Limb (tissue), 2 donors: ENCODE data around the gene BUD31.
"Not testable (repeated sequence)": the region's sequence is repeated elsewhere in the genome, so short reads cannot be mapped to it uniquely, and the experiment has no call there.

Experiments used
- DNase-seq, 2 donors: peaks; one replicate each; pipeline ENCODE4 v3.0.0-alpha.2; 2016; ENCODE audit errors: extremely low spot score in 2 of 2

The BUD31 gene

GRCh38 chr7:99380032-99380822 lies 28.5 kb upstream of the BUD31 start:
- DNase-seq, result no peak

- DNase-seq, result no peak
Measured at GRCh38 chr7:99380823-99381663, 27.7 kb upstream of the BUD31 start.

GRCh38 chr7:99381664-99382075 lies 27.1 kb upstream of the BUD31 start:
- DNase-seq, result no peak

GRCh38 chr7:99383203-99383602 lies 25.6 kb upstream of the BUD31 start:
- no peak for DNase-seq

- no peak for DNase-seq
Measured at GRCh38 chr7:99383791-99384370, 24.9 kb upstream of the BUD31 start.

- DNase-seq, result no peak
Measured at GRCh38 chr7:99384523-99384922, 24.2 kb upstream of the BUD31 start.

GRCh38 chr7:99385564-99385963 lies 23.2 kb upstream of the BUD31 start:
- DNase-seq, result no peak

GRCh38 chr7:99386584-99387238 lies 22.1 kb upstream of the BUD31 start:
- no peak for DNase-seq

- not testable (repeated sequence) for DNase-seq
Measured at GRCh38 chr7:99387239-99387635, 21.5 kb upstream of the BUD31 start.

- DNase-seq, result no peak
Measured at GRCh38 chr7:99387912-99388311, 20.9 kb upstream of the BUD31 start.

- no peak for DNase-seq
Measured at GRCh38 chr7:99389772-99390171, 19.0 kb upstream of the BUD31 start.

GRCh38 chr7:99390941-99391602 lies 17.7 kb upstream of the BUD31 start:
- DNase-seq, result no peak

GRCh38 chr7:99392046-99392445 lies 16.7 kb upstream of the BUD31 start:
- no peak for DNase-seq

GRCh38 chr7:99392659-99393354 lies 16.0 kb upstream of the BUD31 start:
- peak; percentile 55 to 80 for DNase-seq

GRCh38 chr7:99393355-99394187 lies 15.2 kb upstream of the BUD31 start:
- DNase-seq, result peak in 1 of 2 donors; percentile 73

GRCh38 chr7:99394188-99394502 lies 14.6 kb upstream of the BUD31 start:
- DNase-seq, result no peak

- DNase-seq, result no peak
Measured at GRCh38 chr7:99395616-99396327, 13.0 kb upstream of the BUD31 start.

GRCh38 chr7:99396418-99397296 lies 12.1 kb upstream of the BUD31 start:
- no peak for DNase-seq
